AML-193 (cell line): Measurements from ENCODE around the gene ADAMTS12.
A peak's percentile ranks its signal among the peaks of the same experiment; 100 is the strongest.

Source experiments
- DNase-seq, 2 experiments: peaks; one replicate each; lab custom pipeline; 2025; lab: John Stamatoyannopoulos, UW

The ADAMTS12 gene

GRCh38 chr5:33477816-33478215 lies 414.0 kb downstream of the ADAMTS12 start:
- DNase-seq: no peak

- DNase-seq: no peak
These were observed 414.8 kb downstream of the ADAMTS12 start for GRCh38 chr5:33476992-33477391.

- DNase-seq: peak in 1 of 2 experiments; percentile 4
These were observed 416.1 kb downstream of the ADAMTS12 start for GRCh38 chr5:33475706-33476105.

DNA sequence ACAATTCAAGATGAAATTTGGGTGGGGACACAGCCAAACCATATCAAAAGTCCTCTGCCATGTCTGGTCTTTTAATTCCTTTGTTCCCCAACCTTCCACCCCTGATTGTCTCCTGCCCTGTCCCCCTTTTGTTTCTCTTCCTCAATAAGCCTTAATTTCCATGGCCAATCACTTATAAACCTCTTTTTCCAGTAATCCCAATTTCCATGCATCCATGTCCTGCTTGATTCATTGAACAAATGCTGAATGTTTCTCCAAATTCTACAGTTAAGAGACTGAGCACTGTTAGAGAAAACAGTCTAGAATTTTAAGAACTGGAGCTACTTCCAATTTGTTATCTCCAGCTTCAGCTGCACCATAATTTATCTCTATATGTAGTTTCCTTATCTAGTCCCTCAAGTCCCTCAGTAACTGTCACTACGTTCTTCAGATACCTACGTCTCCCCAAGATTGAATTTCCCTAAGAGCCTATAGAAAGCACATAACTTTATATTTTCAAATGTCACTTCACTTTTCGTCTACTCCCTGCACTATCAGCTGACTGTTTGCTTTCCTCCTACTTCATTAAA lies 416.8 kb downstream of the ADAMTS12 start:
- no peak for DNase-seq

GRCh38 chr5:33474004-33474403 lies 417.8 kb downstream of the ADAMTS12 start:
- no peak for DNase-seq
